HG03095 (cell line): ENCODE results near the gene ADAMTSL1.

ENCODE experiments used
- ATAC-seq: cut with Tn5 transposase; IDR thresholded peaks from one replicate; pipeline ENCODE4 v1.9.1; 2021; ENCODE audit warnings: moderate library complexity; ENCODE audit not compliant: unreplicated experiment

The ADAMTSL1 gene

GRCh38 chr9:18798106-18798505 lies 324.2 kb downstream of the ADAMTSL1 start:
- ATAC-seq: no peak

GRCh38 chr9:18798508-18799290 lies 324.7 kb downstream of the ADAMTSL1 start:
- ATAC-seq: no peak

- ATAC-seq: no peak
Observed at GRCh38 chr9:18799428-18799827, 325.5 kb downstream of the ADAMTSL1 start.

GRCh38 chr9:18800579-18800978 lies 326.6 kb downstream of the ADAMTSL1 start:
- ATAC-seq: no peak

GRCh38 chr9:18805386-18805785 lies 331.4 kb downstream of the ADAMTSL1 start:
- no peak for ATAC-seq

- ATAC-seq: no peak
Observed at GRCh38 chr9:18806232-18807080, 332.5 kb downstream of the ADAMTSL1 start.

- ATAC-seq: no peak
Observed at GRCh38 chr9:18810581-18810980, 336.6 kb downstream of the ADAMTSL1 start.

- ATAC-seq: no peak
Observed at GRCh38 chr9:18811171-18811570, 337.2 kb downstream of the ADAMTSL1 start.

GRCh38 chr9:18819418-18819817 lies 345.5 kb downstream of the ADAMTSL1 start:
- no peak for ATAC-seq

- no peak for ATAC-seq
Observed at GRCh38 chr9:18820566-18821095, 346.7 kb downstream of the ADAMTSL1 start.

GRCh38 chr9:18821788-18822187 lies 347.8 kb downstream of the ADAMTSL1 start:
- no peak for ATAC-seq

- no peak for ATAC-seq
Observed at GRCh38 chr9:18822850-18823249, 348.9 kb downstream of the ADAMTSL1 start.

- no peak for ATAC-seq
Observed at GRCh38 chr9:18824095-18824666, 350.2 kb downstream of the ADAMTSL1 start.

GRCh38 chr9:18825656-18826170 lies 351.8 kb downstream of the ADAMTSL1 start:
- ATAC-seq: no peak

- ATAC-seq: no peak
Observed at GRCh38 chr9:18826248-18826647, 352.3 kb downstream of the ADAMTSL1 start.

- ATAC-seq: no peak
Observed at GRCh38 chr9:18829066-18829465, 355.1 kb downstream of the ADAMTSL1 start.

GRCh38 chr9:18829873-18830272 lies 355.9 kb downstream of the ADAMTSL1 start:
- ATAC-seq: no peak

GRCh38 chr9:18834740-18835361 lies 360.9 kb downstream of the ADAMTSL1 start:
- ATAC-seq: no peak

- ATAC-seq: no peak
Observed at GRCh38 chr9:18837402-18837801, 363.4 kb downstream of the ADAMTSL1 start.

- ATAC-seq: no peak
Observed at GRCh38 chr9:18847576-18848275, 373.8 kb downstream of the ADAMTSL1 start.
